MM.1S (cell line): ENCODE data around the gene MLNR.

ENCODE experiments used
- CTCF ChIP-seq: fragments of 300-600 bp; sonication (generic); IDR thresholded peaks from 2 replicates; pipeline ENCODE4 v1.5.1; 2016; ENCODE audit warnings: antibody characterized with exemption, low read length, mixed read lengths
- EZH2 ChIP-seq: fragments of 300-600 bp; sonication (generic); optimal IDR thresholded peaks from 2 replicates; pipeline ENCODE3; 2017; ENCODE audit warnings: low read depth, mild to moderate bottlenecking, antibody characterized with exemption, low read length, mixed read lengths
- EZH2phosphoT487 ChIP-seq: fragments of 300-600 bp; sonication (generic); IDR thresholded peaks from 2 replicates; pipeline ENCODE4 v1.6.1; 2018; ENCODE audit warnings: antibody characterized with exemption, low read length

- TF ChIP-seq CTCF (no peak), EZH2 (no peak), EZH2phosphoT487 (no peak)
Observed at GRCh38 chr13:49220856-49221589, 885 bp downstream of the MLNR start.
